Activated naive CD8-positive, alpha-beta T cell treated with anti-CD3 and anti-CD28 coated beads for 36 hours (primary cell): Measurements from ENCODE around the gene KRTAP3-1. TPM values are rescaled to one million over a fixed set of nuclear protein-coding genes. Genes with fewer than 3 reads are reported as not detected.

ENCODE experiments used
- DNase-seq: peaks from one replicate; pipeline ENCODE4 v3.0.0; 2021
- H3K27ac Mint-ChIP-seq: one replicate; pipeline ENCODE4 v1.8.0; 2022; ENCODE audit warnings: mild to moderate bottlenecking, moderate library complexity, mixed read lengths
- H3K27me3 Mint-ChIP-seq: one replicate; pipeline ENCODE4 v1.8.0; 2022; ENCODE audit warnings: mild to moderate bottlenecking, mixed read lengths
- H3K36me3 Mint-ChIP-seq: one replicate; pipeline ENCODE4 v1.8.0; 2021; ENCODE audit warnings: mild to moderate bottlenecking, mixed read lengths
- H3K4me1 Mint-ChIP-seq: one replicate; pipeline ENCODE4 v1.8.0; 2021; ENCODE audit warnings: mixed read lengths
- H3K4me3 Mint-ChIP-seq: one replicate; pipeline ENCODE4 v1.8.0; 2022; ENCODE audit warnings: mild to moderate bottlenecking, moderate library complexity, mixed read lengths
- H3K9me3 Mint-ChIP-seq: one replicate; pipeline ENCODE4 v1.8.0; 2022; ENCODE audit warnings: mixed read lengths
- total RNA-seq, 2 experiments: library from RNA; stranded (reverse); gene quantifications; one replicate each; pipeline ENCODE4 v1.2.3, GENCODE V29; 2021

Gene KRTAP3-1
- total RNA-seq, 2 experiments from 2014 or later, result not detected

GRCh38 chr17:40974366-40974765 is 34.6 kb downstream of the KRTAP3-1 start:
- Mint-ChIP-seq H3K4me3 (no peak overlapping the region), H3K9me3 (no peaks in the 10 kb centered on the region), H3K27me3 (no peaks in the 10 kb centered on the region), H3K27ac (no peak overlapping the region), H3K36me3 (no peaks in the 10 kb centered on the region), H3K4me1 (no peaks in the 10 kb centered on the region)
- no peak for DNase-seq

- no peaks in the 10 kb centered on the region for H3K4me1 Mint-ChIP-seq
- peaks cover 3% of the 10 kb centered on the region for H3K27me3 Mint-ChIP-seq
- no peak for DNase-seq
- H3K9me3 Mint-ChIP-seq, result peaks cover 1% of the 10 kb centered on the region
- H3K4me3 Mint-ChIP-seq, result no peak overlapping the region
- H3K36me3 Mint-ChIP-seq, result no peaks in the 10 kb centered on the region
- H3K27ac Mint-ChIP-seq, result no peak overlapping the region
These were observed 41.3 kb downstream of the KRTAP3-1 start for GRCh38 chr17:40967582-40967981.

- H3K36me3 Mint-ChIP-seq, result no peaks in the 10 kb centered on the region
- H3K27me3 Mint-ChIP-seq, result peaks cover 7% of the 10 kb centered on the region
- no peak for DNase-seq
- peaks cover 1% of the 10 kb centered on the region for H3K9me3 Mint-ChIP-seq
- no peak within 1 kb of the TSS for H3K27ac Mint-ChIP-seq
- H3K4me3 Mint-ChIP-seq, result no peak within 1 kb of the TSS
- no peaks in the 10 kb centered on the region for H3K4me1 Mint-ChIP-seq
These were observed 42.1 kb downstream of the KRTAP3-1 start, which contains the start of gene KRT39 for GRCh38 chr17:40966848-40967247. Gene KRT39, minus strand, starts transcription at chr17:40966948. Its CDS starts 92 bp downstream, at chr17:40966856.

DNA sequence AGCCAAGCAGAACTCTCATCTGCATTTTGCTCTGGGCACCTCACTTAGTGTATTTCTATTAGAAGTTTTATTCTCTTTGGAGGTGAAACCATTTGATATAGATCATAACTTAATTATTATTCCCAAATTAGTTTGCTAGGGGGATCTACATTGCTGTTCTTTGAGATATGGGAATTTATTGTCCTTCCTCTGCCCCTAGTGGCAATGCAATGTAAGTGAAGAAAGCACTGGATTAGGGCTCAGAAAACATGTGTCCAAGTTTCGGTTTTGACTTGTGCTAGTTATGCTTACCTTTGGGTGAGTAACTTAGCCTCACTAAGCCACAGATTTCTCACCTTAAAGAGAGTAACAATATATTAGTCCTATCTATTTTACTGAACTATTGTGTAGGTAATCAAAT is 45.1 kb downstream of the KRTAP3-1 start:
- peaks cover 13% of the 10 kb centered on the region for H3K27me3 Mint-ChIP-seq
- H3K4me1 Mint-ChIP-seq, result no peaks in the 10 kb centered on the region
- H3K4me3 Mint-ChIP-seq, result no peak overlapping the region
- no peak for DNase-seq
- no peaks in the 10 kb centered on the region for H3K36me3 Mint-ChIP-seq
- no peak overlapping the region for H3K27ac Mint-ChIP-seq
- peaks cover 1% of the 10 kb centered on the region for H3K9me3 Mint-ChIP-seq

DNA sequence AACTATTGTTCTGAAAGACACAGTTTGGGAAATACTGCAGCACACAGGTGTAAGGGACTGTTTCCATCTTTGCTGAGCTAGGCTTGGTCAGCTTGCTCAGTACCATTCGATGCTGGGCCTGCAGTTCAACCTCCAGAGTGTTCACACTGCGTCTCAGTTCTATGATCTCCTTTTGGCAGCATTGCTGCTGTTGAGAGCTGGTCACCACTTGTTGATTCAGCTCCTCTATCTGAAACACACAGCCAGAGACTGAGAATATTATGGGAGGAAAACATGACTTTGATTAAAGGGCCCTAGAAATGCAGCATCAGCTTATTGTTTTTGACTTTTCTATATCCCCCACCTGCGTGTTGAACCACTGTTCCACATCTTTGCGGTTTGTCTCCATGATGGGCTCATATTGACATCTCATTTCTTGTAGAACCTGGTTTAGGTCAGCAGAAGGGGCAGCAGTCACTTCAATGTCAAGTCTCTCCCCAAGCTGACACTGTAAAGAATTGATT is 46.8 kb downstream of the KRTAP3-1 start:
- H3K27ac Mint-ChIP-seq, result no peak overlapping the region
- H3K4me3 Mint-ChIP-seq, result no peak overlapping the region
- H3K9me3 Mint-ChIP-seq, result peaks cover 1% of the 10 kb centered on the region
- peaks cover 10% of the 10 kb centered on the region for H3K27me3 Mint-ChIP-seq
- no peaks in the 10 kb centered on the region for H3K36me3 Mint-ChIP-seq
- DNase-seq, result no peak
- H3K4me1 Mint-ChIP-seq, result no peaks in the 10 kb centered on the region

- peaks cover 1% of the 10 kb centered on the region for H3K9me3 Mint-ChIP-seq
- DNase-seq, result no peak
- H3K4me1 Mint-ChIP-seq, result no peaks in the 10 kb centered on the region
- H3K4me3 Mint-ChIP-seq, result no peak overlapping the region
- H3K27me3 Mint-ChIP-seq, result peaks cover 10% of the 10 kb centered on the region
- no peaks in the 10 kb centered on the region for H3K36me3 Mint-ChIP-seq
- no peak overlapping the region for H3K27ac Mint-ChIP-seq
These were observed 47.3 kb downstream of the KRTAP3-1 start for GRCh38 chr17:40961591-40961990.

DNA sequence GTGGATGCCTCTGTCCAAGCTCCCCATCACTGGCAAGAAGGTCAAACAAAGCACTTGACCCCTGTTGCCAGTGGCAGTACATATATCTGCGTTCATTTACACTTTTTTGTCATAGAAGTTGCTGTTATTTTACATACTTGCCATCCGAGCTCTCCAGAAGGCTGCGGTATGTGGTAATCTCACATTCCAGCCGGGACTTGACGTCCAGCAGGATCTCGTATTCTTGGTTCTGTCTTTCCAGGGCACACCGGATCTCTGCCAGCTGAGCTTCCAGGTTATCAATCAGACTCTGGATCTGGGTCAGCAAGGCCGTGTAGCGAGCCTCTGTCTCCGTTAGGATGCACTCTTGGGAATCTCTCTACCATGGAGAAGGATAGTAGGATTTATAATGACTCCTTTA is 48.8 kb downstream of the KRTAP3-1 start:
- Mint-ChIP-seq H3K27me3 (peaks cover 19% of the 10 kb centered on the region), H3K4me3 (no peak overlapping the region), H3K9me3 (peaks cover 1% of the 10 kb centered on the region)

More for the DNA sequence above, 48.8 kb downstream of the KRTAP3-1 start:
- Mint-ChIP-seq H3K4me1 (no peaks in the 10 kb centered on the region), H3K27ac (no peak overlapping the region), H3K36me3 (no peaks in the 10 kb centered on the region)
- DNase-seq, result no peak

Other genes starting within 250 kb of the KRTAP3-1 start
- gene KRT26, start 236.9 kb downstream of the KRTAP3-1 start, total RNA-seq, result not detected
- not detected for gene KRT27, start 226.6 kb downstream of the KRTAP3-1 start, total RNA-seq
- gene KRT28, start 209.2 kb downstream of the KRTAP3-1 start, total RNA-seq, result not detected
- 10 to 100 TPM; 41.9 to 48.6 TPM for gene KRT10, start 186.5 kb downstream of the KRTAP3-1 start, total RNA-seq
- gene KRT12, start 141.9 kb downstream of the KRTAP3-1 start, total RNA-seq, result not detected
- gene KRT20, start 123.9 kb downstream of the KRTAP3-1 start, total RNA-seq, result not detected
- not detected for gene KRT23, start 71.5 kb downstream of the KRTAP3-1 start, total RNA-seq
- not detected for gene KRT39, start 42.2 kb downstream of the KRTAP3-1 start, total RNA-seq
- not detected for gene KRT40, start 24.8 kb downstream of the KRTAP3-1 start, total RNA-seq
- not detected for gene KRTAP3-3, start 15.0 kb downstream of the KRTAP3-1 start, total RNA-seq
- gene KRTAP3-2, start 9.2 kb downstream of the KRTAP3-1 start, total RNA-seq, result not detected
- not detected for gene KRTAP1-5, start 18.1 kb upstream of the KRTAP3-1 start, total RNA-seq
- gene KRTAP1-4, start 21.1 kb upstream of the KRTAP3-1 start, total RNA-seq, result not detected
- gene KRTAP1-3, start 25.7 kb upstream of the KRTAP3-1 start, total RNA-seq, result not detected
- gene KRTAP1-1, start 32.3 kb upstream of the KRTAP3-1 start, total RNA-seq, result not detected
- not detected for gene KRTAP2-1, start 38.2 kb upstream of the KRTAP3-1 start, total RNA-seq
- not detected for gene KRTAP2-2, start 46.1 kb upstream of the KRTAP3-1 start, total RNA-seq
- gene KRTAP2-3, start 51.0 kb upstream of the KRTAP3-1 start, total RNA-seq, result not detected
- not detected for gene KRTAP2-4, start 56.8 kb upstream of the KRTAP3-1 start, total RNA-seq
- not detected for gene KRTAP4-7, start 75.0 kb upstream of the KRTAP3-1 start, total RNA-seq
- not detected for gene KRTAP4-8, start 89.0 kb upstream of the KRTAP3-1 start, total RNA-seq
- not detected for gene KRTAP4-16, start 93.1 kb upstream of the KRTAP3-1 start, total RNA-seq
- not detected for gene KRTAP4-9, start 96.3 kb upstream of the KRTAP3-1 start, total RNA-seq
- gene KRTAP4-11, start 109.2 kb upstream of the KRTAP3-1 start, total RNA-seq, result not detected
- gene KRTAP4-12, start 115.1 kb upstream of the KRTAP3-1 start, total RNA-seq, result not detected
- not detected for gene KRTAP4-6, start 131.4 kb upstream of the KRTAP3-1 start, total RNA-seq
- gene KRTAP4-5, start 140.7 kb upstream of the KRTAP3-1 start, total RNA-seq, result not detected
- not detected for gene KRTAP4-4, start 151.6 kb upstream of the KRTAP3-1 start, total RNA-seq
- gene KRTAP4-3, start 159.1 kb upstream of the KRTAP3-1 start, total RNA-seq, result not detected
- gene KRTAP4-2, start 169.1 kb upstream of the KRTAP3-1 start, total RNA-seq, result not detected
- gene KRTAP4-1, start 175.8 kb upstream of the KRTAP3-1 start, total RNA-seq, result not detected
- gene KRTAP9-1, start 180.8 kb upstream of the KRTAP3-1 start, total RNA-seq, result not detected
- not detected for gene KRTAP9-2, start 217.5 kb upstream of the KRTAP3-1 start, total RNA-seq
- gene KRTAP9-3, start 223.3 kb upstream of the KRTAP3-1 start, total RNA-seq, result not detected
- gene KRTAP9-8, start 228.9 kb upstream of the KRTAP3-1 start, total RNA-seq, result not detected
- gene KRTAP9-4, start 240.6 kb upstream of the KRTAP3-1 start, total RNA-seq, result not detected
- not detected for gene KRTAP9-9, start 246.3 kb upstream of the KRTAP3-1 start, total RNA-seq